HG03135 (cell line): Measurements from ENCODE around the gene GREB1L.

Experiments
- ATAC-seq: cut with Tn5 transposase; IDR thresholded peaks from one replicate; pipeline ENCODE4 v1.9.1; 2021; ENCODE audit warnings: mild to moderate bottlenecking, moderate library complexity; ENCODE audit not compliant: unreplicated experiment

GREB1L gene

GRCh38 chr18:21479721-21480120, 237.7 kb downstream of the GREB1L start:
- no peak for ATAC-seq

GRCh38 chr18:21481739-21482138, 239.7 kb downstream of the GREB1L start:
- ATAC-seq: no peak

- no peak for ATAC-seq
Observed at GRCh38 chr18:21483051-21483450, 241.0 kb downstream of the GREB1L start.

GRCh38 chr18:21484851-21485636, 243.0 kb downstream of the GREB1L start:
- ATAC-seq: no peak

- ATAC-seq: no peak
Observed at GRCh38 chr18:21486905-21487437, 244.9 kb downstream of the GREB1L start.

- no peak for ATAC-seq
Observed at GRCh38 chr18:21489119-21489750, 247.2 kb downstream of the GREB1L start.

- no peak for ATAC-seq
Observed at GRCh38 chr18:21489919-21490495, 248.0 kb downstream of the GREB1L start.

GRCh38 chr18:21490748-21491147, 248.7 kb downstream of the GREB1L start:
- ATAC-seq: no peak

- ATAC-seq: no peak
Observed at GRCh38 chr18:21496277-21496835, 254.3 kb downstream of the GREB1L start.

- ATAC-seq: no peak
Observed at GRCh38 chr18:21499997-21500396, 258.0 kb downstream of the GREB1L start.

- no peak for ATAC-seq
Observed at GRCh38 chr18:21502661-21503060, 260.6 kb downstream of the GREB1L start.

- no peak for ATAC-seq
Observed at GRCh38 chr18:21507913-21508701, 266.1 kb downstream of the GREB1L start.

- ATAC-seq: no peak
Observed at GRCh38 chr18:21509062-21509461, 267.0 kb downstream of the GREB1L start.

- ATAC-seq: no peak
Observed at GRCh38 chr18:21513292-21513691, 271.3 kb downstream of the GREB1L start.

- no peak for ATAC-seq
Observed at GRCh38 chr18:21513741-21514140, 271.7 kb downstream of the GREB1L start.

- ATAC-seq: no peak
Observed at GRCh38 chr18:21522530-21522929, 280.5 kb downstream of the GREB1L start.

GRCh38 chr18:21525916-21526315, 283.9 kb downstream of the GREB1L start:
- no peak for ATAC-seq

- no peak for ATAC-seq
Observed at GRCh38 chr18:21526463-21526862, 284.4 kb downstream of the GREB1L start.

- no peak for ATAC-seq
Observed at GRCh38 chr18:21534327-21534726, 292.3 kb downstream of the GREB1L start.

- ATAC-seq: no peak
Observed at GRCh38 chr18:21538230-21538629, 296.2 kb downstream of the GREB1L start.

- ATAC-seq: no peak
Observed at GRCh38 chr18:21546423-21546822, 304.4 kb downstream of the GREB1L start.
